Stimulated activated CD4-positive, alpha-beta T cell treated with anti-CD3 and anti-CD28 coated beads, TNF-alpha, amount 100 ng/mL, for 48 hours (primary cell): Measurements from ENCODE around the gene STK32C.
"Not testable (repeated sequence)": the region's sequence is repeated elsewhere in the genome, so short reads cannot be mapped to it uniquely, and the experiment has no call there.

Source experiments
- DNase-seq, 3 donors: peaks; one replicate each; pipeline ENCODE4 v3.0.0-alpha.2; 2020; ENCODE audit warnings: low read depth in 3 of 3

The STK32C gene

DNA sequence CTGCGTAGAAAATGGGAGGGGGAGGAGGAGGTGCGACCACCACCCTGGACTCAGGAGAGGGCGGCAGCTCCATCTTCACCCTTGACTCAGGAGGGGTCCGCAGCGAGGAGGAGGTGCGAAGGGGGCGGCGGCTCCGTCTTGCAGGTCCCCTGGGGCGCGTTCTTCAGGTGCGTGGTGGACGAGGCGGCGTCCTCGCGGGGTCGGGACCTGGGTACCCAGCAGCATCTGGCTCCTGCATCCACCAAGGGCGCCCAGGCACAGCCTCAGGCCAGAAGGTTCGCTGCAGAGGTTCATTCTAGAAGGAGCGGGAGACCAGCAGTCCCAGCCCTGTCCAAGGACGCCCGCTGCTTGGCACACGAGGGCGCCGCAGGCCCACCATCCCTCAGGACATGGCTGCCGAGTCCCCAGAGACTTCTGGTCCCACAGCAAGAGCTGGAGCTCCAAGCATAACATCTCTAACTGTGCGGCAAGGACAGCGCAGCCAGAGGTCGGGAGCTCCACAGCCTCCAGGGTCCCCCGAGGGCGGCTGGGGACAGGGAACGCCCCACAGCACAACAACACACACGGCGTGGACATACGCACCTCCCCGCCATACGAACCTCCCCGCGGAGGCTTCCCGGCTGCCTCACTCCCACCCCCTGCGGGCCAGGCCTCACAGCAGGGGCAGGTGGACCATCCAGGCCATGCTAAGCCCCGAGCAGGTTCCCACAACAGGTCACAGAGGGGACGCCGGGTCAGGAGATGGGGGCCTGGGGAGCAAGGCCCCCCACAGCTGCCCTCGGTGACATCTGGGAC is 137.8 kb downstream of the STK32C start:
- no peak for DNase-seq

DNA sequence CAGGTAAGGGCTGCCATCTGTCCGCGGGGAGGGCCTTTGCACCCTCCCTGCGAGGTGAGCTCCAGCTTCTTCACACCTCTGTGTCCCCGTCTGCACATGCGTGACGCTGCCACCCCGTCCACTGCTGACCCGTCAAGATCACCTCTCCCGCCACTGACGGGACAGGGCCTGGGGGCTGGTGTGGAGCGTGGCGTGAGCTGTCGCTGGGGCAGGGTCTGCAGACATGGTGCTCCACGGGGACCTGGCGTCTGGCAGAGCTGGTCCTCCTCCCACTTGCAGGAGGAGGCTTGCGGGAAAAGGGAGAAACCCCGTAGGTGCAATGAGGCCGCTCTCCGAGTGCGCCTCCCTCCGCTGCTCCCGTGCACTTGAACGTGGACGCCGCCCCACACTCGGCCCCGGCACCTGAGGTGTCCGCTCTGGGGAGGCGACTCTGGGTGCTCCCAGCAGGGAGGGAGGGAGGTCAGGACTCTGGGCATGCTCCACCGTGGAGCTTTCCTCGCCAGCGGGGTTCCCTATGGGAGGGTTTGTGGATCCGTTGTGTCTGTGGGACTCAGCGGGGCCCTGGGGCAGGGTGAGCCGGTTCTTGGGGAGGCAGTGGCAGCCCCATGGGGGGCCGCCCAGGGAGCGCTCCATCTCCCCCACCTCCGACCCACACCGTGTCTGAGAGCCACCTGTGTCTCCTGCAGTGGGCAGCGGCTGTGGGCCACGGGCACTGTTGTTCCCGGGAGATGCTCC is 138.6 kb downstream of the STK32C start:
- DNase-seq, result no peak

DNA sequence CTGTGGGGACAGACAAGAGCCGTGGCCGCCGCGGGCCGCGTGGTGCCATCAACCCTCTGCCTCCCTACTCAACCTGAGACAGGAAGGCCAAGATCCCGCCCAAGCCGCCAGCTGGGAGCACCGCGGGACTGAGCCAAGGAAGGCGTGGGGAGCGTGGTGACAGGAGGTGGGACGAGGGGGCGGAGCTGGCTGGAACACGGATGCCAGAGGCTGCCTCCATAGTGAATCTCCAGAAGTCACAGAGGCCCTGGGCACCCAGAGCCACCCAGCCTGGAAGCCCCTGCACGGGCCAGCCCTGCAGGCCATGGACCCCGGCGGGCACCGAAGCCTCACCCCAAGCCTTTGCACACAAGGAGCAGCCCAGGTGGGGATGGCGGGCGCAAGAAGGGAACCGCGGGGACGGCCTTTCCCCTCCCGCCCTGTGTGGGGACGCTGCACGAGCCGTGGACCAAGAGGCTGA is 139.1 kb downstream of the STK32C start:
- DNase-seq, result no peak

DNA sequence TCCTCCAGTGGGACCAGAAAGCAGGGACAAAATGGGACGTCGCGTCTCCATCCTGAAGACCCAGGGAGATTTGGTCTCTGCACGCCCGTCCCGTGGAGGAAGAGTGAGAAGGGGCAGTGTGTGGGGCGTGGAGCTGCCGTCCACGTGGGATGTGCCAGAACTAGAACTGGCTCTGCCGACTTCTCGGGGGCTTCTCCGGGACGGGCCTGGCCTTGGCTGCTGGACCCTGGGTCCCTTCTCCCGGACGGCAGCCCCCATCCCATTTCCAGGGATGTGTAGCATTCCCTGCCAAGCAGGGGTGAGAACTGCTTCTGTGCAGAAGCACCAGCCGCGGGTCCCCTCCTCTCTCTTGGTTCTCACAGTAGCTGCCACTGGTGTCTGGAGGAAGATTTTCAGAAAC is 139.8 kb downstream of the STK32C start:
- no peak for DNase-seq

DNA sequence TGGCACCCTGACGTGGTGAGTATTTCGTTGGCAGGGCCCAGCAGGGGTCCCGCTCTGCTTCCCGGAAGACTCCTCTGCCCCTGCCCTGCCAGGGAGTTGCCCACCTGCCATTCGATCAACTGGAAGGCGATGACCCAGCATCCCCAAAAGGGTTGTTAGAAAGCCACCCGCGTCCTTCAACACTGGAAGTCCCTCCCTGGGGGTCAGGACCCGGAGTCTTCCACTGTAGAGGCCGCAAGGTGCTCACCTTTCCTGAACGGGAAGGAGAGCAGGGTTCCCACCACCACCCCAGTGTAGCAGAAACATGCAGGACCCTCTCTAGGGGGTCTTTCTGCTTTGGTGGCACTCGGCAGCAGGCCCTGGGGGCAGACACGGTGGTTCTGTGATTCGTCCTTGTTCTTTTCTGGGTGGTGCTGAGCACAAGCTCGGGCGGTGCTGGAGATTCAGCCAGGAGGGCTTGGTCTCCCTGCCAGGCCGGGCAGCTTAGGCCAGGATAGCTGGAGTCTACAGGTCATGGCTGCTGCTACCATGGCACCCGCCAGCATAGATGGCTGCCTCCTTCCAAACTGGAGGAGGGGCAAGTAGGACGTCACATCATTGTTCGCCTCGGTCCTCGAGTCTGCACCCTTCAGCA is 140.6 kb downstream of the STK32C start:
- DNase-seq, result no peak

DNA sequence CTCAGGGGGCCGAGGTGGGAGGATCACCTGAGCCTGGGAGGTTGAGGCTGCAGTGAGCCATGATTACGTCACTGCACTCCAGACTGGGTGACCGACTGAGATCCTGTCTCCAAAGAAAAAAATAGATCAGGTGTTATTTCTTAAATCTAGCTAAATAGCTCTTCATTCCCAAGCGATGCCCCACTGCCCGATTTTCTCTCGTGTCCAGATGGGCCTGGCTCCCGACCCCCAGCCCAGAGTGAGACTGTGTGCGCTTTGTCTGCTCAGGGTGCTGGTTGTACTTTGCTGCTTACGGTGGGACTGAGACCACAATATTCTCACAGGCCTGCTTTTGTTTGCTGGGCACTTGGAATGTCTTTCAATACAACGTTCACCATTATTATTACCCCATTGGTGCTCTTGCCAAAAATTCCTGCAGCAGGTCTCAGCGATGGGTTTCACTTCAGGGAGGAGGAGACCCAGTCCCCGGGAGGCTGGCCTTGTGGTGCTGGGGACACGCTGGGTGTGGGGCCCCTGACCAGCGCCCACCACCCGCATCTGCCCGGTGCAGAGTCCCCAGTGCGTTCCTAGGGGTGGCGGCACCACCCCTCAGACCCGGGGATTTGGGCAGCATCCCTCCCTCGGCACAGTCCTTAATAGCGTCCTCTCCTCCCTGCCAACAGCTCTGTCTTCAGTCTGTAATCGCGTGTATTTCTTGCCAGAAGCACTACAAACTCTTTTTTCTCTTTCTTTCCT is 141.4 kb downstream of the STK32C start:
- no peak for DNase-seq

DNA sequence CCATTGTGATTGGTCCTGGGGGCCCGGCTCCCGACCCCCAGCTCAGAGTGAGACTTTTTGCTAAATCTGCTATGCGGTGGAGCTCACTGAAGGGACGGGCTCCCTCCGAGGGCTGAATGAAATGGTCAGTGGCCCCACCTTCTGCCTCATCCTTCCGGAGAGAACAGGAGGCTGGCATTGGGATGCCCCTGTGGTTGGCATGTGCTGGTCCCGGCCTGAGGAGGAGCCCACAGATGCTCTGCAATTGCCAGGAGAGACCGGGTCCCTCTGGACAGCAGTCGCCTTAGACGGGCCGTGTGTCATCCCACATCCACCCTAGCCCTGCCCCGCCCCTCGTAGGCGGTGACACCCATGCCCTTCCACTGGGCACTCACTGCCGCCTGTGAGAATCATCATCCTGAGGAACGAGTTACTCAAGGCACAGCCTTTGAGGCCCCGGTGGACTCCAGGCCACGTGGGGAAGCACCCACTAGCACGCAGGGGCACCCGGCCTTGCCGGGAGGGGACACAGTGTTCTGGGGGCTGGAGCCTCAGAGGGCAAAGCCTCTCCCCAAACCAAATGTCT is 142.3 kb downstream of the STK32C start:
- no peak for DNase-seq

DNA sequence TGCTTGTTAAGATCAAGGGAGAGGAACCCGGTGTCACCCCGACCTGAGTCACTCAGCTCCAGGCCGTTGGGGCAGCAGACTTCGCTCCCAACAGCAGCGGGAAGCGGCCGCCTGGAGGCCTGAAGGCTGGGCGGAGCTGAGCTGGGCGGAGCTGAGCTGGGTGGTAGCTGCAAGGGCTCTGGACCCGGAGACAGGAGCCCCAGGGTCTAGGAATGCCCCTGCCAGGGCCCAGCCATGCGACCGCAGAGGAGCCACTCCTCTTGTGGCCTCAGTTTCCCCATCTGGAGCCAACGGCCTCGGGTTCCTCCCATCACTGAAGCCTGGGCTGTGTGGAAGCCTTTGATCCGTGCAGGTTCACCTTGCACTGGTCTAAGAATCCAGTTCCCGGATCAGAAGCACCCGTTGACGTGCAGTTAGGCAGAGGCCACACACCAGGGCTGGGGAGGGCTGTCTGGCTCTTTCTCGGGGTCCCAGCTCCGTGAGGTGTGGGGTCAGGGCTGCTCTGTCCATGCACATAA is 142.9 kb downstream of the STK32C start:
- DNase-seq, result no peak

DNA sequence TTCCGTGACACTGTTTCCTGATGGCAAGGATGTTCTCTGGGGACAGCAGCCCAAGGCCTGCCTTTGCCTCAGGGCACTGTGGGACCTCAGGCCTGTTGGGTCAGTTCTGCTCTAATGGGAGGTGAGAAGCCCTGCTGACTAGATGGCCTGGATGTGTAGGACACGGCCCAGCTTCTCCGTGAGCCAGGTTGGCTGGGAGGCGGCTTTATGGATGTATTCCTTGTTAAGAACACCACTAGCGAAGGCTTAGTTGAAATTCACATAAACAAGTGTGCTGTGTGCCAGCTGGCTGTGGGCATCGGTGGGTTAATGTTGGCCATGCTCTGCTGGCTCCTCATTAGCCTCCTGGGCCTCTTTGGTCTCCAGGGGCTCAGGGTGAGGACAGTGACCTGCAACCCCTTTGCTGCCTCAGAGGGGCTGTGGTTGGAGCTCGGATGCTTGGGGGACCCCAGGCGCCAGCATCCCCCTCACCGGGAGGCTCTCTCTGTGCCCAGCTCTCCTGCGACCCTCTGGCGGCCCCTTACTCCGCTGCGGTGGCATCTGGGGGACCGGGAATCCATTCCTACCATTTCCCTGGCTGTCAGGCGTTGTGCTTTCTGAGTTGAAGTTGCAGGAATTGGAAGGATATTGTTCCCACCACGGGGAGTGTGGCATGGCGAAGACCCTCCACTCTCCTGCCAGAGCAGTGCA is 143.8 kb downstream of the STK32C start:
- DNase-seq, result no peak

DNA sequence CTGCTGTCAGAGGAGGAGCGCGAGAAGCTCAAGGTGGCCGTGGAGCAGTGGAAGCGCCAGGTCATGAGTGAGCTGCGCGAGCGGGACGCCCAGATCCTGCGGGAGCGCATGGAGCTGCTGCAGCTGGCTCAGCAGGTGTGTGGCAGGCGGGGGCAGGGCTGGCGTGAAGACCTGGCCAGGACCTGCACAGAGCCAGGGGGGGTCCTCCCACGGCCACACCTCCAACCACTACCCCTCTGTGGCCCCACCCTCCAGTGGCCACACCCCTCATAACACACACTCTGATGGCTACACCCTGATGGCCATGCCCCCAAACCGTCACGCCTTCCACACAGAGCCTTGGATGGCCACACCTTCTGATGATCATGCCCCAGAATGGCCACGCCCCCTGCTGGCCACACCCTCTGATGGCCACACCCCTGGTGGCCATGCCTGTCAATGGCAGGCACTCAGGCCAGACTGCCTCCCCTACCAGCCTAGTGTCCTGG is 144.4 kb downstream of the STK32C start:
- DNase-seq, result peak in 2 of 3 donors; percentile 49 to 62

DNA sequence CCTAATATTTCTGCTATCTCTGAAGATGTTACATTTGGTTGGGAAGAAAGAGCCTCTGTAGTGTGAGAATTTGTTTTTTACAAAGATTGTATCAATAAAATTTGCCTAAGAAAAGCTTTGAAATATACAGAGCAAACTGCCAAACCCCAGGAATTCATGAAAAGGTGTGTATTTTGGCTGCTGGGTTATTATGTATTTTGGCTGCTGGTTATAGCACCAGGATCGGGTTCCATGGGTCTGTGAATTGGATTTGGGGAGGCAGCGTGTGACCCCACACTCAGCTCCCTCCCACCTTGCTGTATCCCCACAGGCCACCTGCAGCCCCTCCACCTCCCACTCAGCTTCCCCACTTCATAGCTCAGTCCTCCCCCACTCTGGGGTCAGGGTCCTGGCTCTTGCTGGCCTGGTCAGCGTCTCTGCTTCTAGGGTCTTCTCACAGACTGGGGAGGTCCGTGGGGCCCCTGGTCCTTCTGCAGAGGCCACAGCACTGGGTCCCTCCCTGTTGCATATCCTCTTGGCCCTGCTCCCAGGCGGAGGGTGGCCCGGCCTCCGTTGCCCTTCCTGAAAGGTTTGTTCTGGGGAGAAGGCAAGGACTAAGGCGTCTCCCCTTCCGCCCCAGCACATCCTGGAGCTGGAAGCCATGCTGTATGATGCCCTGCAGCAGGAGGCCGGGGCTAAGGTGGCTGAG is 145.0 kb downstream of the STK32C start:
- DNase-seq, result no peak

DNA sequence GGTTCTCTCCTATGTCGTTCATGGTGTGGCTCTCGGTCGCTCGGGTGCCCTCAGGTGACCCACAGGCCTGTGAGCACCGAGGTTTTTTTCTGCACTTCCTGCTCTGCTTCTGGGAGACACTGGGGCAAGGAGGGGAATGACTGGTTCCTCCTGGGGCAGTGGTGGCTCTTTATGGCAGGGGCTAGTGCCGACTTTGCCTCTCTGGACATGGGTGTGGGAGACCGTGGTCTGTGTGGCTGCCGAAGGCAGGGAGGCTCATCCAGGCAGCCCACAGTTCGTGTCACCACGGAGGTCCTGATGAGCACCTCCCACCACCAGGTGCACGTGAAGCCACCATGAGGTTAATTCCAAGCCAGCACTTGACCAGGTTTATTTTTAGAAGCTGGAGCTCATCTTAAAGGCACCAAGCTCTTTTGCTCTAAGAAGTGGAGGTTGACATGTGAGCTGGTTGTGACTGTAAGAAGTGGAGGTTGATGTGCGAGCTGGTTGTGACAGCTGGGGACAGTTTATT is 145.7 kb downstream of the STK32C start:
- DNase-seq, result no peak

DNA sequence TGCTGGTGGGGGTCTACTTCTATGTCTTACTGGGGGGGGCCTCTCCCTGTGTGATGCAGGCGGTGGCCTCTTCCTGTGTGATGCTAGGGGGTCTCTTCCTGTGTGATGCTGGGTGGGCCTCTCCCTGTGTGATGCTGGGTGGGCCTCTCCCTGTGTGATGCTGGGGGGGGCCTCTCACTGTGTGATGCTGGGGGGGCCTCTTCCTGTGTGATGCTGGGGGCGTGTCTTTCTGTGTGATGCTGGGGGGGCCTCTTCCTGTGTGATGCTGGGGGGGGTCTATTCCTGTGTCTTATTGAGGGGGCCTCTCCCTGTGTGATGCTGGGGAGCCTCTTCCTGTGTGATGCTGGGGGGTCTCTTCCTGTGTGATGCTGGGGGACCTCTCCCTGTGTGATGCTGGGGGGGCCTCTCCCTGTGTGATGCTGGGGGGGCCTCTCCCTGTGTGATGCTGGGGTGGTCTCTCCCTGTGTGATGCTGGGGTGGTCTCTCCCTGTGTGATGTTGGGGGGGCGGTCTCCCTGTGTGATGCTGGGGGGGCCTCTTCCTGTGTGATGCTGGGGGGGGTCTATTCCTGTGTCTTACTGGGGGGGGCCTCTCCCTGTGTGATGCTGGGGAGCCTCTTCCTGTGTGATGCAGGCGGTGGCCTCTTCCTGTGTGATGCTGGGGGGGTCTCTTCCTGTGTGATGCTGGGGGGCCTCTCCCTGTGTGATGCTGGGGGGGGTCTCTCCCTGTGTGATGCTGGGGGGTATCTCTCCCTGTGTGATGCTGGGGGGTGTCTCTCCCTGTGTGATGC is 146.7 kb downstream of the STK32C start:
- not testable (repeated sequence) for DNase-seq

DNA sequence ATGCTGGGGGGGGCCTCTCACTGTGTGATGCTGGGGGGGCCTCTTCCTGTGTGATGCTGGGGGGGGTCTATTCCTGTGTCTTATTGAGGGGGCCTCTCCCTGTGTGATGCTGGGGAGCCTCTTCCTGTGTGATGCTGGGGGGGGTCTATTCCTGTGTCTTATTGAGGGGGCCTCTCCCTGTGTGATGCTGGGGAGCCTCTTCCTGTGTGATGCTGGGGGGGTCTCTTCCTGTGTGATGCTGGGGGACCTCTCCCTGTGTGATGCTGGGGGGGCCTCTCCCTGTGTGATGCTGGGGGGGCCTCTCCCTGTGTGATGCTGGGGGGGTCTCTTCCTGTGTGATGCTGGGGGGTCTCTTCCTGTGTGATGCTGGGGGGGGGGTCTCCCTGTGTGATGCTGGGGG is 147.5 kb downstream of the STK32C start:
- DNase-seq, result not testable (repeated sequence)

DNA sequence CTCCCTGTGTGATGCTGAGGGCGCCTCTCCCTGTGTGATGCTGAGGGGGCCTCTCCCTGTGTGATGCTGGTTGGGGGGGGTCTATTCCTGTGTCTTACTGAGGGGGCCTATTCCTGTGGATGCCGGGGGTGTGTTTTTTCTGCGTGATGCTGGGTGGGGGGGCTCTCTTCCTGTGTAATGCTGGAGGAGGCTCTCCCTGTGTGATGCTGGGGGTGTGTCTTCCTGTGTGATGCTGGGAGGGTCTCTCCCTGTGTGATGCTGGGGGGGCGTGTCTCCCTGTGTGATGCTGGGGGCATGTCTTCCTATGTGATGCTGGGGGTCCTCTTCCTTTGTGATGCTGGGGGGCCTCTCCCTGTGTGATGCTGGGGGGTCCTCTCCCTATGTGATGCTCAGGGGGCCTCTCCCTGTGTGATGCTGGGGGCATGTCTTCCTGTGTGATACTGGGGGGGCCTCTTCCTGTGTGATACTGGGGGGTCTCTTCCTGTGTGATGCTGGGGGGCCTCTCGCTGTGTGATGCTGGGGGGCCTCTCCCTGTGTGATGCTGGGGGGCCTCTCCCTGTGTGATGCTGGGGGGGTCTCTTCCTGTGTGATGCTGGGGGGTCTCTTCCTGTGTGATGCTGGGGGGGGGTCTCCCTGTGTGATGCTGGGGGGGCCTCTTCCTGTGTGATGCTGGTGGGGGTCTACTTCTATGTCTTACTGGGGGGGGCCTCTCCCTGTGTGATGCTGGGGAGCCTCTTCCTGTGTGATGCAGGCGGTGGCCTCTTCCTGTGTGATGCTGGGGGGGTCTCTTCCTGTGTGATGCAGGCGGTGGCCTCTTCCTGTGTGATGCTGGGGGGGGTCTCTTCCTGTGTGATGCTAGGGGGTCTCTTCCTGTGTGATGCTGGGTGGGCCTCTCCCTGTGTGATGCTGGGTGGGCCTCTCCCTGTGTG is 148.2 kb downstream of the STK32C start:
- DNase-seq, result not testable (repeated sequence)

DNA sequence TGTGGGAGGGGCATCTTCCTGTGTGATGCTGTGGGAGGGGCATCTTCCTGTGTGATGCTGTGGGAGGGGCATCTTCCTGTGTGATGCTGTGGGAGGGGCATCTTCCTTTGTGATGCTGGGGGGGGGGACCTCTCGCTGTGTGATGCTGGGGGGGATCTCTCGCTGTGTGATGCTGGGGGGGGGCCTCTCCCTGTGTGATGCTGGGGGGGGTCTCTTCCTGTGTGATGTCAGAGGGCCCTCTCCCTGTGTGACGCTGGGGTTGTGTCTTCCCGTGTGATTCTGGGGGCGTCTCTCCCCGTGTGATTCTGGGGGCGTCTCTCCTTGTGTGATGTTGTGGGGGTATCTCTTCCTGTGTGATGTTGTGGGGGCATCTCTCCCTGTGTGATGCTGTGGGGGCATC is 148.9 kb downstream of the STK32C start:
- no peak for DNase-seq

DNA sequence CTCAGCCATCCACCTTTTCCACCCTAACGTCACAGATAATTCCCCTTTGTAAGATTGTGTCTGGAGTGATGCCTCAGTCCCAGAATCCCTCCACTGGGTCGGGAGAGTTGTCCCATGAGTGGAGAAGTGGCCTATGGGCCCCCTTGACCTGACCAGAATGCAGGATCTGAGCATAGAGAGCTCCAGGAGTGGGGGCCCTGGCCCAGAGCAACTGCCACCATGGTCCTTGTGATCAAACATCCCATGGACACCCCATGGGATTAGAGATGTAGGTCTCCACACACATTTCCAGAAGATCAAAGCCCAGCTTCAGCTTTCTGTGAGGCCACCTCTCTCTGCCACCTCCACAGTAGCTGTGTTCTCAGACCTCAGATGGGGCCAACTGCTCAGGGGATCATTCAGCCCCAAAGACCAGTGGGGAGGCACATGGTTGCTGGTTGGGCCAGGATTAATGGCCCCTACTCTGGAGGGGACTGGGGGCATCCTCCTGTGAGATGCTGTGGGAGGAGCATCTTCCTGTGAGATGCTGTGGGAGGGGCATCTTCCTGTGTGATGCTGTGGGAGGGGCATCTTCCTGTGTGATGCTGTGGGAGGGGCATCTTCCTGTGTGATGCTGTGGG is 149.5 kb downstream of the STK32C start:
- no peak for DNase-seq
